Keratinocyte (primary cell): ENCODE data around the gene PEX10. TPM values are rescaled to one million over a fixed set of nuclear protein-coding genes. Genes with fewer than 3 reads are reported as not detected.

ENCODE experiments used
- DNase-seq: peaks from one replicate; pipeline ENCODE4 v3.0.0-alpha.2; 2011; ENCODE audit warnings: low read depth, missing footprints, low spot score
- FAIRE-seq: peaks from 2 replicates; lab custom pipeline; 2011; peaks lifted over from hg19 to GRCh38; lab: Jason Lieb, UNC
- H2AFZ ChIP-seq: 2 replicates; pipeline ENCODE4 v1.6.0; 2012; ENCODE audit warnings: low read length, control low read depth, inconsistent platforms; ENCODE audit not compliant: control insufficient read depth
- H3K27ac ChIP-seq: 2 replicates; pipeline ENCODE4 v1.5.1; 2011; ENCODE audit warnings: low read length; ENCODE audit not compliant: control insufficient read depth, insufficient read depth
- H3K27me3 ChIP-seq: 3 replicates; pipeline ENCODE4 v1.6.0; 2011; ENCODE audit warnings: low read length; ENCODE audit not compliant: control insufficient read depth, insufficient read depth; ENCODE audit errors: extremely low read depth
- H3K36me3 ChIP-seq, 2 experiments: 2 replicates in 1 of 2; 3 replicates in 1 of 2; pipeline ENCODE4 v1.5.1; 2011; ENCODE audit warnings: low read length in 2 of 2, mild to moderate bottlenecking in 1 of 2; ENCODE audit not compliant: control insufficient read depth in 2 of 2, insufficient read depth in 2 of 2; ENCODE audit errors: extremely low read depth in 1 of 2
- H3K4me1 ChIP-seq: 3 replicates; pipeline ENCODE4 v1.5.1; 2011; ENCODE audit warnings: low read length; ENCODE audit not compliant: control insufficient read depth, insufficient read depth; ENCODE audit errors: extremely low read depth
- H3K4me2 ChIP-seq: 3 replicates; pipeline ENCODE4 v1.6.0; 2011; ENCODE audit warnings: low read depth, low read length; ENCODE audit not compliant: control insufficient read depth, insufficient read depth; ENCODE audit errors: extremely low read depth
- H3K4me3 ChIP-seq, 3 experiments: fragments of 200-600 bp in 1 of 3; sonication (generic) in 1 of 3; 2 replicates in 2 of 3; 3 replicates in 1 of 3; pipeline ENCODE4 v1.5.1; 2011 to 2016; ENCODE audit warnings: low read length in 3 of 3, mild to moderate bottlenecking in 3 of 3, control low read depth in 2 of 3, inconsistent platforms in 1 of 3, low read depth in 1 of 3, mixed read lengths in 1 of 3, mixed run types in 1 of 3, moderate library complexity in 1 of 3; ENCODE audit not compliant: control insufficient read depth in 2 of 3, insufficient read depth in 2 of 3; ENCODE audit errors: extremely low read depth in 1 of 3
- H3K79me2 ChIP-seq: 2 replicates; pipeline ENCODE4 v1.6.0; 2012; ENCODE audit warnings: low read length; ENCODE audit not compliant: control insufficient read depth, insufficient read depth
- H3K9ac ChIP-seq: 3 replicates; pipeline ENCODE4 v1.6.0; 2011; ENCODE audit warnings: low read length; ENCODE audit not compliant: control insufficient read depth, insufficient read depth; ENCODE audit errors: extremely low read depth
- H3K9me1 ChIP-seq: 3 replicates; pipeline ENCODE4 v1.6.0; 2011; ENCODE audit warnings: low read length; ENCODE audit not compliant: control insufficient read depth, insufficient read depth; ENCODE audit errors: extremely low read depth
- H3K9me3 ChIP-seq: 2 replicates; pipeline ENCODE4 v1.5.1; 2012; ENCODE audit warnings: low read depth, low read length; ENCODE audit not compliant: control insufficient read depth
- H4K20me1 ChIP-seq: 3 replicates; pipeline ENCODE4 v1.6.0; 2011; ENCODE audit warnings: low read length; ENCODE audit not compliant: control insufficient read depth, insufficient read depth; ENCODE audit errors: extremely low read depth
- CTCF ChIP-seq, 3 experiments: IDR thresholded peaks in 1 of 3; conservative IDR thresholded peaks in 1 of 3; optimal IDR thresholded peaks in 1 of 3; 2 replicates in 2 of 3; 3 replicates in 1 of 3; pipeline versions ENCODE3 to v1.5.1; 2011; ENCODE audit warnings: low read length in 3 of 3, mild to moderate bottlenecking in 3 of 3, moderate library complexity in 2 of 3, control low read depth in 1 of 3, inconsistent platforms in 1 of 3; ENCODE audit not compliant: insufficient read depth in 2 of 3; ENCODE audit errors: extremely low read depth in 1 of 3
- EZH2 ChIP-seq: IDR thresholded peaks from one replicate; pipeline ENCODE4 v1.6.1; 2012; ENCODE audit warnings: inconsistent platforms, mild to moderate bottlenecking, low read length, moderate library complexity
- dilution Hi-C: fragments of 300-500 bp; cut with MboI; formaldehyde crosslinking; loops from one replicate; pipeline ENCODE4 v1.7.0; 2020; ENCODE audit warnings: low sequenced_read_pairs; ENCODE audit not compliant: extremely low pct_ligation_motif_present
- polyA plus RNA-seq, 5 experiments: library from polyadenylated mRNA; depleted of rRNA in 3 of 5; stranded (reverse) in 3 of 5; stranded (forward) in 1 of 5; unstranded in 1 of 5; fragments of >200 nt; gene quantifications; 1 replicate in 1 of 5; 2 replicates in 3 of 5; 3 replicates in 1 of 5; pipeline versions ENCODE4 v1.2.1 to v1.2.3, GENCODE V29; 2011 to 2012; ENCODE audit warnings: missing spikeins in 2 of 5, low read depth in 1 of 5, low replicate concordance in 1 of 5

The PEX10 gene
- polyA plus RNA-seq, 1 donor (not counting 4 experiments of a cell fraction or from before 2014, with no cell fraction given): 13.8 TPM

DNA sequence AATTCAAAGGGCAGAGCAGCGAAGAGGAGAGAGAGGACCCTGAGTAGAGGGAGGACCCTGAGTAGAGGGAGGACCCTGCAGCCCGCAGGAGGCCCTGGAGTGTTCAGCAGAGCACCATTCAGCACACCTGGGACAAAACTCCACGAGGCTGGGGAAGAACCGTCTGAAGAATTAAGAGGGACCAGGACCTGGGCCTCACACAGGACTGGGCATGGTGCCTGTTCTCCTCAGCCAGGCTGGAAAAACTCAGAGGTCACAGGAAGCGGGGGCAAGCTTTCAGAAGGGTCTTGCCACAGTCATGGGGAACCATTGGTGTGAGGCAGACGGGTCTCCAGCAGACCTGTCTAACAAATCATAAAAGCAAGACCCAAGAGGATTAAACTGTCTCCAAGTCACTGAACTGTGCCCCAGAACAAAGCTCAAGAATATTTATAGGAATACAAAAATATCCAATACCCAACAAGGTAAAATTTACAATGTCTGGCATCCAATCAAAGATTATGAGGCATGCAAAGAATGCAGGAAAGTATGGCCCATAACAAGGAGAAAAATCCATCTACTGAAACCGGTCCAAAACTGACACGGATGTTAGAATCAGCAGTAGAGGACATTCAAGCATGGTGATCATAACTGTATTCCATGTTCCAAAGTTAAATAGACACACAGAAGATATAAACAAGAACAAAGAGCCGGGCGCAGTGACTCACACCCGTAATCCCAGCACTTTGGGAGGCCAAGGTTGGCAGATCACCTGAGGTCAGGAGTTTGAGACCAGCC, 51.6 kb downstream of the PEX10 start:
- H3K9me1 ChIP-seq: no peaks in the 10 kb centered on the region
- FAIRE-seq: no peak
- H3K4me3 ChIP-seq: no peak overlapping the region
- no peaks in the 10 kb centered on the region for H3K79me2 ChIP-seq
- dilution Hi-C loops: no loop called here
- TF ChIP-seq CTCF (optimal IDR thresholded peaks at IDR 0.05 in 1 of 3, IDR thresholded peaks at IDR 0.05 in 1 of 3, conservative IDR thresholded peaks at IDR 0.05 in 1 of 3; ENCODE audit: extremely low read depth in 1 of 3, insufficient read depth in 2 of 3, low read length in 3 of 3) (no peak), EZH2 (no peak)
- no peak overlapping the region for H3K27ac ChIP-seq
- no peaks in the 10 kb centered on the region for H3K27me3 ChIP-seq
- no peak for DNase-seq
- no peaks in the 10 kb centered on the region for H3K9me3 ChIP-seq
- no peak overlapping the region for H2AFZ ChIP-seq
- H4K20me1 ChIP-seq: no peaks in the 10 kb centered on the region
- H3K4me1 ChIP-seq: no peaks in the 10 kb centered on the region
- no peaks in the 10 kb centered on the region for H3K36me3 ChIP-seq
- no peak overlapping the region for H3K4me2 ChIP-seq
- no peak overlapping the region for H3K9ac ChIP-seq

GRCh38 chr1:2358651-2359640, 53.4 kb downstream of the PEX10 start:
- TF ChIP-seq CTCF (optimal IDR thresholded peaks at IDR 0.05 in 1 of 3, IDR thresholded peaks at IDR 0.05 in 1 of 3, conservative IDR thresholded peaks at IDR 0.05 in 1 of 3; ENCODE audit: extremely low read depth in 1 of 3, insufficient read depth in 2 of 3, low read length in 3 of 3): no peak
- no peak for TF ChIP-seq EZH2
- Histone ChIP-seq H3K27me3 (peaks cover 7% of the 10 kb centered on the region), H3K79me2 (no peaks in the 10 kb centered on the region), H2AFZ (no peak overlapping the region), H3K9me3 (no peaks in the 10 kb centered on the region), H3K4me2 (no peak overlapping the region), H4K20me1 (no peaks in the 10 kb centered on the region), H3K4me3 (no peak overlapping the region), H3K27ac (no peak overlapping the region), H3K9ac (no peak overlapping the region), H3K9me1 (no peaks in the 10 kb centered on the region), H3K4me1 (no peaks in the 10 kb centered on the region), H3K36me3 (no peaks in the 10 kb centered on the region)
- dilution Hi-C loops: no loop called here
- no peak for FAIRE-seq
- DNase-seq: no peak
